ENCODE measurements around the gene FBLN7.

FBLN7 gene

GRCh38 chr2:112148477-112148876 lies 10.3 kb downstream of the FBLN7 start:
- TF ChIP-seq MAX (IDR thresholded peaks at IDR 0.05) (no peak), EGR1 (IDR thresholded peaks at IDR 0.05) (no peak), TCF12 (IDR thresholded peaks at IDR 0.05; ENCODE audit: low read depth) (no peak), TAF1 (IDR thresholded peaks at IDR 0.05; ENCODE audit: low read depth) (no peak), RAD21 (IDR thresholded peaks at IDR 0.05; ENCODE audit: low read depth) (no peak), USF1 (IDR thresholded peaks at IDR 0.05) (no peak)

- TF ChIP-seq EGR1 (IDR thresholded peaks at IDR 0.05) (no peak), CREB1 (IDR thresholded peaks at IDR 0.05; ENCODE audit: low read depth) (no peak), YY1 (IDR thresholded peaks at IDR 0.05; ENCODE audit: low read depth) (no peak), USF1 (IDR thresholded peaks at IDR 0.05) (no peak), RAD21 (IDR thresholded peaks at IDR 0.05; ENCODE audit: low read depth) (no peak), MAX (IDR thresholded peaks at IDR 0.05) (no peak)
- TF ChIP-seq, protein P1, sequence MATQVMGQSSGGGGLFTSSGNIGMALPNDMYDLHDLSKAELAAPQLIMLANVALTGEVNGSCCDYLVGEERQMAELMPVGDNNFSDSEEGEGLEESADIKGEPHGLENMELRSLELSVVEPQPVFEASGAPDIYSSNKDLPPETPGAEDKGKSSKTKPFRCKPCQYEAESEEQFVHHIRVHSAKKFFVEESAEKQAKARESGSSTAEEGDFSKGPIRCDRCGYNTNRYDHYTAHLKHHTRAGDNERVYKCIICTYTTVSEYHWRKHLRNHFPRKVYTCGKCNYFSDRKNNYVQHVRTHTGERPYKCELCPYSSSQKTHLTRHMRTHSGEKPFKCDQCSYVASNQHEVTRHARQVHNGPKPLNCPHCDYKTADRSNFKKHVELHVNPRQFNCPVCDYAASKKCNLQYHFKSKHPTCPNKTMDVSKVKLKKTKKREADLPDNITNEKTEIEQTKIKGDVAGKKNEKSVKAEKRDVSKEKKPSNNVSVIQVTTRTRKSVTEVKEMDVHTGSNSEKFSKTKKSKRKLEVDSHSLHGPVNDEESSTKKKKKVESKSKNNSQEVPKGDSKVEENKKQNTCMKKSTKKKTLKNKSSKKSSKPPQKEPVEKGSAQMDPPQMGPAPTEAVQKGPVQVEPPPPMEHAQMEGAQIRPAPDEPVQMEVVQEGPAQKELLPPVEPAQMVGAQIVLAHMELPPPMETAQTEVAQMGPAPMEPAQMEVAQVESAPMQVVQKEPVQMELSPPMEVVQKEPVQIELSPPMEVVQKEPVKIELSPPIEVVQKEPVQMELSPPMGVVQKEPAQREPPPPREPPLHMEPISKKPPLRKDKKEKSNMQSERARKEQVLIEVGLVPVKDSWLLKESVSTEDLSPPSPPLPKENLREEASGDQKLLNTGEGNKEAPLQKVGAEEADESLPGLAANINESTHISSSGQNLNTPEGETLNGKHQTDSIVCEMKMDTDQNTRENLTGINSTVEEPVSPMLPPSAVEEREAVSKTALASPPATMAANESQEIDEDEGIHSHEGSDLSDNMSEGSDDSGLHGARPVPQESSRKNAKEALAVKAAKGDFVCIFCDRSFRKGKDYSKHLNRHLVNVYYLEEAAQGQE (IDR thresholded peaks at IDR 0.05; ENCODE audit: low read depth) = no peak
Observed at GRCh38 chr2:112149194-112149593, 11.0 kb downstream of the FBLN7 start.

DNA sequence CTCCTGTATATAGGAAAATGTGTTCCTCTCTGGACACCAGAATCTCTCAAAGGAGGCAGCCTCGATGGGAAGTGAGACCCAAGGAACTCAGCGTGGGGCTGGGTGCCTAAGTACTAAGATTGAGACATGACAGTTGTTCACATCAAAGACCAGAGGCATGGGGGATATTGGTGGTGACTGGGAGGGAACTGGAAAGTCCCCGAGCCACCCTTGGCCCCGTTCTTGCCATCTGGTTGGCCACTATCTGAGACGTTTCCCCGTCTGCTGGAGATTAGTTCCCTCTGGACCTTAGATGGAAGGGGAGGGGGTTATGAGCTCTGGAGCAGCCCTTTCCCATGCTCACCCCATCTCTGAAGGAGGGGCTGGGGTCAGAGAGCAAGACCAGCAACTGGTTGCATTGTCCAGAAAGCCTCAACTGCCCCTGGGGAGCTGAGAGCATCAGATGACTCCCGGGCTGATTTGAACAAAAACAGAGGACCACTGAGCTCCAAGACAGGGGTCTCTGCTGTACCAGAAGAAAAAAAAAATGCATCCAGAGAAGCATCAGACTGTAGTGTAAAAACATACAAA lies 11.8 kb downstream of the FBLN7 start:
- TF ChIP-seq EP300 (IDR thresholded peaks at IDR 0.05; ENCODE audit: borderline replicate concordance) (no peak), CREB1 (IDR thresholded peaks at IDR 0.05; ENCODE audit: low read depth) (no peak), NFIC (IDR thresholded peaks at IDR 0.05) (no peak), MAX (IDR thresholded peaks at IDR 0.05) (no peak), TAF1 (IDR thresholded peaks at IDR 0.05; ENCODE audit: low read depth) (no peak), TCF12 (IDR thresholded peaks at IDR 0.05; ENCODE audit: low read depth) (no peak), EGR1 (IDR thresholded peaks at IDR 0.05) (no peak), TEAD4 (IDR thresholded peaks at IDR 0.05) (no peak), FOXM1 (IDR thresholded peaks at IDR 0.05; ENCODE audit: borderline replicate concordance, low read depth) (no peak), USF1 (IDR thresholded peaks at IDR 0.05) (no peak), YY1 (IDR thresholded peaks at IDR 0.05; ENCODE audit: low read depth) (no peak), ZBTB7A (IDR thresholded peaks at IDR 0.05; ENCODE audit: low read depth) (no peak), CEBPB (IDR thresholded peaks at IDR 0.05) (no peak), RAD21 (IDR thresholded peaks at IDR 0.05; ENCODE audit: low read depth) (no peak)
- TF ChIP-seq, protein P1 (IDR thresholded peaks at IDR 0.05; ENCODE audit: low read depth) = no peak

DNA sequence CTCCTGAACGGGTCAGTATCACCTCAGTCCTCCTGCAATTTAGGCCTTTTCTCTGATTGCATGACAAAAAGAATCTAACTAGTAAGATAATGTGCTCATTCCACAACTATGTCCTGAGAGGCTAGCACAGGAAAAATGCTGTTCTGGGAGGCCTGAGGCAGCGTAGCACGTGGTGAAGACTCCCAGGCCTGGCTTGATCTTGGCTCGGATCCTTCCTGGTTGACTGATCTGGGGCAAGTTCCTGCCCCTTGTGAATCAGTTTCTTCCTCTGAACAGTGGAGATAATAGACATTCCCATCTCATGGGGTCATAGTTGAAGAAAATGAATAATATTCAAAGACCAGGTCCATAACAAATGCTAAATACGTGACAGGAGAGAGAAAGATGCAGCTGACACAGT lies 12.3 kb downstream of the FBLN7 start:
- TF ChIP-seq FOXM1 (IDR thresholded peaks at IDR 0.05; ENCODE audit: borderline replicate concordance, low read depth) (no peak), YY1 (IDR thresholded peaks at IDR 0.05; ENCODE audit: low read depth) (no peak), NFIC (IDR thresholded peaks at IDR 0.05) (no peak), RAD21 (IDR thresholded peaks at IDR 0.05; ENCODE audit: low read depth) (no peak), EGR1 (IDR thresholded peaks at IDR 0.05) (no peak), USF1 (IDR thresholded peaks at IDR 0.05) (no peak), MAX (IDR thresholded peaks at IDR 0.05) (no peak), ZBTB7A (IDR thresholded peaks at IDR 0.05; ENCODE audit: low read depth) (no peak)
- TF ChIP-seq, protein P1 (IDR thresholded peaks at IDR 0.05; ENCODE audit: low read depth) = no peak

All from Ishikawa (cell line).